GM18868 (cell line): ENCODE data around the gene PER1.
"Not testable (repeated sequence)": the region's sequence is repeated elsewhere in the genome, so short reads cannot be mapped to it uniquely, and the experiment has no call there.

Source experiments
- ATAC-seq: cut with Tn5 transposase; IDR thresholded peaks from one replicate; pipeline ENCODE4 v1.9.1; 2021; ENCODE audit warnings: mild to moderate bottlenecking, moderate library complexity; ENCODE audit not compliant: unreplicated experiment

Gene PER1

DNA sequence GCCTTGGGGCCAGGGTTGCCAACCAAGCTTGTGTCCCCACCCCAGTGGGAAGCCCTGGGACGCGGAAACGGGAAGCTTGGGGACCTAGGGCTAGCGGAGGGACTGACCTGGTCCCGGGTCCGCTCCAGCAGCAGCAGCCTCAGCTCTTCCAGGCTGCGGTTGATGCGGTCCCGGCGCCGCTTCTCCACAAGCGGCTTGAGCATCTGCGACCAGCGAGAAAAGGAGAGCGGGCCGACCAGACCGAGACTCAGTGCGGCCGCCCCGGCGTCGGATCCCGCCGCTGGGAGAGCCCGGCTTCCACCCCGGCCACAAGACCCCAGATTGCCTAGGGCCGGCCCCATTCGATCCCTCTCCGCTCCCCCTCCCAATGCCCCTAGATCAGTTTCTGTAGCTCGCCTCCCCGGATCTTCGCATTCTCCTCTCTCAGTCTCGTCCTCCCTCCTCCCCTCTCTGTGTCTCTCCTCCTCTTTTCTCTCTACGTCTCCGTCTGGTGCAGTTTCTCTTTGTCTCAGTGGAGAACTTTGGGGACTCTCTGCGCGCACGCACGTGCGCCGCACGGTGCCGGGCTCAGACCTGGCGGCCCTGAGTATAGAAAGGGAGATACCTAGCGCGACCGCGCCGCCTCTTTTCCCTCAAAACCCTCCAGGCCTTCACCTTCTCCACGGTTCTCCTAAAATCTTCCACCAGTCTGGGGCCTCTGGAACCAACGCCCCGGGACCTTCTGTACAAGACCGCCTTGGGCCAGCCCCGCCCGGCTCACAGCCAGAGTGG, 29.1 kb downstream of the PER1 start:
- no peak for ATAC-seq

DNA sequence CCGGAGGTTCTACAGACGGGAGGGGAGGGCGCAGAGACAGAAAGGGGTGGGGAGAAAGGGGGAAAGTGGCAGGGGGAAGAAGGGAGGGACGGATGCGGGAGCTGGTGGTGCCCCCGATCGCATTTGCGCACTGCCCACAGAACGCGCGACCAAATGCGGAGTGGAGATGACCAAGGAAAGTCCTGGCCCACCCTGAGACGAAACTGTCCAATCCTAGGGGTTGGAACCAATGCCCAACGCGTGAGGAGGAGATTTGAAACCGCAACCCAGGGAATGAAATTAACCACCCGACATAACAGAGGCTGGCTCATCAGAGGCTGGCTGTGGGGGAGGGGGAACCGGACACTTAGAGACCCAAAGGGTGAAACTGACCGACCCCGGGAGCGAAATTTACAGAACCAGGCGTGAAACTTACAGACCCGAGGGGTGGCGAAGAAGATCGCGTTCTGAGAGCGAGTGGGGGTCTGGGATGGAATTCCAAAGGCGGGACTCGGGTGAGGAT, 29.7 kb downstream of the PER1 start:
- ATAC-seq = no peak

DNA sequence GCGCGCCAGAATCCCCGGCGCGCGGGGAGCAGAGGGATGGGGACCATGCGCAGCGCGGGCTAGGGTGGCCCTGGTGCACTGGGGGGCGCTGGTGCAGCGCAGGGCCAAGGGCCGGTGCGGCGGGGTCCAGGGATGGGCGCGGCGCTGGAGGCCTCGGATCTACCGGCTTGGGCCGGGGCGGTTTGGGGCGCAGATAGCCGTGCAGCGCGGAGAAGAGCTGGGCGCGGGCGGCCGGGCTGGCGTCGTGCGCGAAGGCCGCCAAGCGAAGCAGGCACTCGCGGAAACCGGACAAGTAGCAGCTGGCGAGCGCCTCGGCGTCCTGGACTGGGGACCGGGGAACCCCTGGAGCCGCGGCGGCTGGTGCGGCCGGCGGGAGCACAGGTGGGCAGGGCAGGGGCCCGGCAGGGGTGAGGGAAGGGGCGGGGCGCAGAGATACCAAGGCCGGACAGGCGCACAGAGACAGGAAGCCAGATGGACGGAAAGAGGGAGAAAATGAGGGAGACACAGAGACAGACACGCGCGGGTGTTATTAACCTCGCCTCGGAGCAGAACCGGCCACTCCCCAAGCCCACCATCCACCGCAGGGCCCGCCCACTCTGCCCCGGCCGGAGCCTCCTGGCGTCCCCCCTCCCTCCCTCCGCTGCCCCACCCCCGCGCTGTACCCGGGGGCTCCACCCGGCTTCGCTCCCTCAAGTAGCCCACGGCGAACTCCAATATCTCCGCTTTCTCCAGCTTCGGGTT, 30.4 kb downstream of the PER1 start:
- ATAC-seq = no peak

DNA sequence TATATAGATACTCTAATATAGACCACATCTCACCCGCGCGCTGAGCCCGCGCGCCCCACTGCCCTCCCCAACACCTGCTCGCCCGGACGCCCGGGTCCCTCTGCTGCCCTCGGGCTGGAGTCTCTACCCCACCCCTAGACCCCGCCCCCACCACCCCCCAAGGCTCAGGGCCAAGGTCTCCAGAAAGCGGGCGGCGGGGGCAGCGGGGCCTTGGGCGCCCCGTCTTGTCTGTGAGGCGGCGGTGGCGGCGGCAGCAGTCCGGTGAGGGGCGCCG, 30.9 kb downstream of the PER1 start:
- no peak for ATAC-seq

DNA sequence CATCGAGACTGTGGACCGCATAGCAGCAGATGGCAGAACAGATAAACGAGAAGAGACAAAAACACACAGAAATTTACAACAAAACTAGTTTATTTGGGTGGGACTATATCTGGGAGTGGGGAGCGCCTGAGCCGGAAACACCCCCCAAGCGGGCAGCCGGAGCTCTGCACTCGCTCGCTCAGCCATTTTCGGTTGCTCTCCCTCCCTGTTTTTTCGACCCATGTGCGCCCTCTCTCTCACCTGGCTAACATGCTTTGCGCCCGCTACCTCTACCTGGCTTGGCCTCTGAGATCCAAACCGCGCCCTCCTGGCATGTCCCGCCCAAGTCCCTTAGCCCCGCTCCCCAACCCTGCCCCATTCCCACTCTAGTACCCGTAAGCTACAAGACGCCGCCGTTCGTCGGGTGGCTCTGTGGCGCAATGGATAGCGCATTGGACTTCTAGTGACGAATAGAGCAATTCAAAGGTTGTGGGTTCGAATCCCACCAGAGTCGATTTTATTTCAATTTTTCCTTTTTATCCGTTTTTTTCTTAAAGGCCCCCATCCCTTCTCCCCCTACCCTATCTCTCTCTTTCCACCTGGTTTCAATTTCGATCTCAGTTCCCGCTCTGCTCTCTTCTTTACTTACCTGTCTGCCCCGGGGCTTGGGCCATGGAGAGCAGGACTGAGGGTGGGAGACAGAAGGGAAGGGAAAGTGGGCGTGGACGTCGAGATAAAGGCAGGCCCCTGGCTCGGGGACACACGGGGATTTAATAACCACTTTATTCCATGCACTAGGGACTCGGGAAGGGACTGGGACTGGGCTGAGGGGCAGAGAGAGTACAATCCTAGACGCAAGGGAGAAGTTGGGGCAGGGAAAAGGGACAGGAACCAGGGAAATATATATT, 31.4 kb downstream of the PER1 start:
- ATAC-seq = no peak

DNA sequence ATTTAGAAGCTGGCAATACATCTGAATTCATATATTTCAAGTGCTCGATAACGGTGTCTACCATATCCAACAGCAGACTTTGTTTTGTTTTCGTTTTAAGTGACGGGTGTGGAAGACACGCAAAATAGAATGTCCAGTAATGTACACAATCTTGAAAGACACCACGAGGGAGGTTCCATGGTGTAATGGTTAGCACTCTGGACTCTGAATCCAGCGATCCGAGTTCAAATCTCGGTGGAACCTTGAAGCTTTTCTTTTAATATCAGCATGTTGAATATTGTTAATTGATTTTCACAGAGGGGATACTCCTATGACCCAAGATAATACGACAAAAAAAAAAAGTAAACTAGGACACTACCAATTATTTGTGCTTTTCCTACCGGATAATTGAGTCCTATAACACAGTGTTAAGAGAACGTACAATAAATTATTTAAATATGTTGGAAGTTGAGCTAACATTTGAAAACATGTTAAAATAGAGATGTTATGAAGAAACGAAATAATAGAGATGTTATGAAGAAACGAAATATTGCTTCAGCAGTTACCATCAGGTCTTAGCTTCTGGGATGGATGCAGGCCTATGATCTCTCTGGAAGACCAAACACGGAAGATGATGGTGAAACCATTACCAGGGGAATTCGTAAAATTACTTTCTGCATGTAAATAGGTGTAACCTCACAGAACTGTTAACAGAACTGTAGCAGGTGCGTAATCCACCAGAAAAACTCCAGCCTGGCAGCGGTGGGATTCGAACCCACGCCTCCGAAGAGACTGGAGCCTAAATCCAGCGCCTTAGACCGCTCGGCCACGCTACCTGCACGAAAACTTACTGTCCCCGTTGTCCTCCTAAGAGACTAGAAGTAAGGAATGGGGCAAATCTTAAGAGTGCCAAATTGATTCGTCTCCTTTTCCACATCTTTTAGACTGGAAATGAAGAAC, 32.4 kb downstream of the PER1 start:
- ATAC-seq = peak; percentile 39

DNA sequence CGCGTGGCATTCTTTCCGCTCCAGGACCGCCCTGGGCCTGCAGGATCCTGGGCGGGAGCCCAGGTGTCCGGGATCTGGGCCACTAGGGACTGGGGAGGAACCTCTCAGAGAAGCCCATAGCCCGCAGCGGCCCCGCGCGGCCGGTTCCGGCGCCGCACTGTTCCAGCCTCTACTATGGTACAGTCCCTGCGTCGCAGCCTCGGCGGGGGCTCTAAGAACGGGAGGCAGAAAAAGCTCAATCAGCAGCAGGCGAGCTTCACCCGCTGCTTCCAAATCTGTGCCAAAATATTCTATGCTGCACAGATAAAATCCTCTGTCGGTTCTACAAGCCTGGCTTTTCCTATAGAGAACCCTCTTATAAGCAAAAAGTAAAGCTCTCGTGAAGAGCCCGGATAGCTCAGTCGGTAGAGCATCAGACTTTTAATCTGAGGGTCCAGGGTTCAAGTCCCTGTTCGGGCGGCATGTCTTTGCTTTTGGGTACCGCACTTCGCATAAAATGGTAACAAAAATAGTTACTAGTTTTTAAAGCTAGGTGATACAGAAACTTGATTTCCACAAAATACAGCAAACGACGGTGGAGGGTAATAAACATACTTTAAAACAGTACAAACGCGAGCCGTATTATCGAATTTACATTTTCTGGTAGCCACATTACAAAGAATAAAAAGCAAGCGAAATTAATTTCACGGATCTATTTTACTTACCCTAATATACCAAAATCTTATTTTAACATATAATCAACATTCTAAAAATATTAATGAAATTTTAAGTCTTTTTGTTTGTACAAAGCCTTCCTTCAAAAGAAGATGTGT, 33.2 kb downstream of the PER1 start:
- ATAC-seq = peak; percentile 42

DNA sequence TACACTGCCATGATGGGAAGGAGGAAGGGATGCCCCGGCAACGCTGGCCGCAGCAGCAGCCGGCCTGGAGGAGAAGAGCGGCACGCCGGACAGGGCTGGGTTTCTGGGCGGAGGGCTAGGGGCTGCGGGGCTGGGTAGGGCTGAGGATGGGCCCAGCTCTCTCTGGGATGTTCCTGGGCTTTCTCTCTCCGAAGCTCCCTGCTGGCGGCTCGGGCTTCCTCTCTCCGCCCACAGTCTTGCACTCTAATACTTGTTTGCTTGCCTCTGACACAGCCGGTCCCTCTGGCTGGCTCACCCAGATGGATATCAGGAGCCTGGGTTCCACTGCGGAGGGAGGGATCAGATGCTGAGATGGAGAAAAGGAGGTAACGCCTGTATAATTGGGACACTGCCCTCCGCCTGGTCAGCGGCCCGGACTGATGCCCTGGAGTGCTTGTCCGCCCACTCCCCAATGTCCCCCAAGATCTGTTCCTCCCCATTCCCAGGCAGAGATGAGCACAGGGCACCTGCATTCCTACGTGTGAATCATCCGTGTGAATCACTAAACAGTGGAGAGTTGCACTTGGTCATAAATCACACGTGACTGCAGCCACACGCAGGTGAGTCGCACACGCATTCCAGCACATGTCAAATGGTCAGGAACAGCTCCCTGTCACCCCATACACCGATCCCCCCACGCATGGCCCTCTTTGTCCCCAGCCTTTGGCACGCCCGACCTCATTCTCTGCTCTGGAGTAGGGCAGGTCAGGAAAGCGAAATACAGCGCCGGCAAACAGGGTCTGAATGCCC, 34.0 kb downstream of the PER1 start, which contains the start of gene ALOXE3:
ALOXE3 (minus strand) TSS at position 535 of the 789 bp plus-strand sequence; CDS start at position 11, 524 bp downstream.
- ATAC-seq = no peak

DNA sequence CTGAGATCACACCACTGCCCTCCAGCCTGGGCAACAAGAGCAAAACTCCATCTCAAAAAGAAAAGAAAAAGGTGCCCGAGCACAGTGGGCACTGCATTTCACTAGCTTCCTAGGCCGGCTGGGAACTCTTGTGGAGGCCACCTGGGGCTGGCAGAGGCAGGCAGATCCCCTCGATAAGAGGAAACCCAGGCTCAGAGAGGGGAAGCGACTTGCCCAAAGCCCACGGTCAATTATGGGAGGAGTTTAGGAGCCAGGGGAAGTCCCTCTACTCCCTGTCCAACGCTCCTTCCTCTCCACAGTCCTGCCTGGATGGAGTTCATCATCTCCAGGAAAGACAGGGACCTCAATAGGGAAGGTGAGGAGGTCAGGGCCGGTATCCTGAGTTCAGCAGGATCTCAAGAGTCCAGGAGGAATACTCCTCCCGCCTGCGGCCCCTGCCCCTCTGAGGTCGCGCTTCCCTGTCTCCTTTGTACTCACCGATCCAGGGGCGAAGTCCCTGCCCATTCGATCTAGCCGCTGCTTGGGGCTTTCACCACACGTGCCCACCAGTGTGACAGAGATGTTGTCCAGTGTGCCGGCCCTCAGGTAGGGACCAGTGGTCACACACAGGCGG, 34.7 kb downstream of the PER1 start:
- ATAC-seq = no peak

DNA sequence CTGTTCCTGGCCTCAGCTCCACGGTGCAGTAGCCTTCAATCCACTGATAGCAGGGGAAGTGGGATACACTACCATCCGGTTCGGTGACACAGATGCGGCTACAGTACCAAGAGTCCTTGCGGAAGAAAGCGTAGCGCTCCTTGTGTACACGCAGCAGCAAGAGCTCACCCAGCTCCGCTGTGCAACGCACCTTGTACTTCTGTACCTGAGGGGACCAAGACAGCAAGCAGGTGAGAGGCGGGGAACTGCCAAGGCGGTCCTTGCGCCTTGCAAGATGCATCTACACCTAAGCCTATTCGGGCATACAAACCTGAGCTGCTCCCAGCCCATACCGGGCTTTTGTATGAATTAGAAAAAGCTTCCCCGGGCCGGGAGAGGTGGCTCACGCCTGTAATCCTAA, 35.4 kb downstream of the PER1 start:
- no peak for ATAC-seq

DNA sequence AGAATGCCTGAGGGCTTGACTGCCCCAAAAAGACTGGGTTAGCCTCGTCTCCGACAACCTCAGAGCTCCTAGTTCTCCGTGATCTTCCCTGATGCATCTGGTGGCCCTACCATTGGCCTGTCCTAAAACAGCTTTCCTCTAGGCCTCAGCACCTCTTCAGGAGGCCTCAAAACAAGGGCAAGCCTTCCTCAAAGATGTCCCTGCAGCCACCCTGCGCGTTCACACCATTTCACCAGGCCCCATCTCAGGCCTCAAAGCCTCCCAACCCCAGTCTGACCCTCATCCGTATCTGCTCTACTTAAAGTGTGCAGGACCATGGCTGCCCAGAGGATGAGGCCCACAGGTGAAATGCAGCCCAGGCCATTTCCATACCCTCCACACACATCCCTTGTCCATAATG, 41.3 kb downstream of the PER1 start:
- no peak for ATAC-seq

DNA sequence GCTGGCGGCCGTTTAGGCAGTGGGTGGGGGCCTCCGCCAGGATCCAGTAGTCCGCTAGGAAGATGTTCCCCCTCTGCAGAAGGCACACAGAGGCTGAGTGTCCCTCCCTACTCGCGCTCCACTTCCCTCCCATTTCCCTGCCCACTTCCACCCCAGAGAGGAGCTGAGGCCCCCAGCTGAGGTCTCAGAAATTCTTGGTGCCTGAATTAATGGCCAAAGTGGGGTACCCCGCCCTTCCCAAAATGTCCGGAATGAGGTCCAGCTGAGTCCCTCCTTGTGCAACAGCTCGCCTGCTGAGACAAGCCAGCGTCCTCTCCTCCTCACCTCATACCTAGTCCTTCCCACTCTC, 41.8 kb downstream of the PER1 start:
- ATAC-seq = no peak

DNA sequence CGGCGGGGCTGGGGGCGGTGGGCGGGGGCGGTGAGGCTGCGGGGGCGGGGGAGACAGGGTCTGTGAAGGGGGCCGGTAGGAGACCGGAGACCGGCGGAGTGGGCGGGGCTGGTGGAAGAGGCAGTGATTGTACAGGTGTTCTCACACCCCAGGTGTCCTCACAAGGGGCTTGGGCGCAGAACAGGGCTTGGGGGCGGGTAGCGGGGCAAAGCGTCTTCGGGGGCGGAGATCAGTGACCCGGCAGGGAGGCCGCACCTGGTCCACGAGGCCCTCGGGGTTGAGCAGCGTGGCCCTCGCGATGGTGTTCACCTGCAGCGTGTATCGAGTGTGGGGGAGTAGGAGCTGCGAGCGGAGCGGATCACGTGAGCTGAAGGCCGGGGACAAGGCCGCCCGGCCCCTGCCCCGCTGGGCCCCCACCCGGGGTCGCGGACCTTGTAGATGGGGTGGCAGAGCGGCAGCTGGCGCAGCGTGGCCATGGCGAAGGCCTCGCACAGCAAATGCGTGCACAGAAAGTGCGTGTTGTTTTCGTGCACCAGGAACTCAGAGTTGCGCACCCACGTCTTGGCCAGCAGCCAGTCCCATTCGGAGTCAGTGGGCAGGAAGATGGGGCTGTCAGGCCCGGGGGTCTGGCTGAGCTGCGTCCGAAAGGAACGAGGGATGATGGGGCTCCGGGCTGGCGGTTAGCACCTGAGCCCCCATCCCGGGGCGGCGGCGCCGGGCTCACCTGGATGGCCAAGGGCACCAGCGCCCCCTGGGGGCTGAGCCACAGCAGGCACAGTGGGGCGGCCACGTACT, 42.3 kb downstream of the PER1 start:
- peak; percentile 42 for ATAC-seq

DNA sequence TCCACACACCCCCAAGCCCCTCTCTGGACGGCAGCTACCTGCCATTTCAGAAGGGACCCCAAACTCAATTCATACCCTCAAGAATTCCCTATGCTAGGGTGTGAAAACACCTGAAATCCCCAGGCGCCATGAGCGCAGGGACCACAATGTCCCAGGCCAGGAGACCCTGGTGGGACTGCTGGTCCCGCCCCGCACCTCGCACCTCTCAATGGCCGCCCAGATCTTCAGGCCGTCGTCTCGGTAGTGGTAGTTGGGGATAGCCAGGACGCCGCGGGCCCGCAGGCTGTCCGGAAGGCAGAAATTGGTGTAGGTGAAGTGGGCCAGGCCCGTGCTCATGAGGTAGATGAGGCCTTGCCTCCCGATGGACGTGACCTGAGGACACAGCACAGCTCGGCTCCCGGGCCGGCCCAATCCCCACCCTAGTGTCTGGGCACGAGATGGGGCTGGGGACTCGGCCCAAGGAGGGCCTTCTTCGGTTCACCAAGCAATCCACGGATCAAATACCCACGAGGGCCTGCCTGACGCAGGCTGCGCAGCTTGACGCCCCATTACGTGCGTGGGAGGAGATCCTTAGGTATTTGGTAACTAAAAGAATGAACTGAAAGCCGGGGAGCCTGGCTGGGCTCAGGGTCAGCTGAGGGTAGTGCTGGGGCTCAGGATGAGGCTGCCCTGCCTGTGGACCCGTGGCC, 43.1 kb downstream of the PER1 start:
- no peak for ATAC-seq

DNA sequence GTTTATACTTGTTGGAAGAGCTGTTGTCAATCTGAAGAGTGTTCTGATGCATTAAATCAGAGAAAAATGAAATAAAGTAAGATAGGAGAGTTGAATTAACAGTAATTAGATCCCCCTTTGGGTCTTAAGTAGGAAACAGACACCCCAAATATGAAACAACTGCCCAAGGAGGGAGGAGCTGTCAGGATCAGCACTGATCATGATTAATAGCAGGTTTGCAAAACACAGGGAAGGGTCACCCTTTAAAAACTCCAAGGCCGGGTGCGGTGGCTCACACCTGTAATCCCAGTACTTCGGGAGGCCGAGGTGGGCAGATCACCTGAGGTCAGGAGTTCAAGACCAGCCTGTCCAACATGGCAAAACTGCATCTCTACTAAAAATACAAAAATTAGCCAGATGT, 45.2 kb downstream of the PER1 start:
- ATAC-seq = not testable (repeated sequence)

DNA sequence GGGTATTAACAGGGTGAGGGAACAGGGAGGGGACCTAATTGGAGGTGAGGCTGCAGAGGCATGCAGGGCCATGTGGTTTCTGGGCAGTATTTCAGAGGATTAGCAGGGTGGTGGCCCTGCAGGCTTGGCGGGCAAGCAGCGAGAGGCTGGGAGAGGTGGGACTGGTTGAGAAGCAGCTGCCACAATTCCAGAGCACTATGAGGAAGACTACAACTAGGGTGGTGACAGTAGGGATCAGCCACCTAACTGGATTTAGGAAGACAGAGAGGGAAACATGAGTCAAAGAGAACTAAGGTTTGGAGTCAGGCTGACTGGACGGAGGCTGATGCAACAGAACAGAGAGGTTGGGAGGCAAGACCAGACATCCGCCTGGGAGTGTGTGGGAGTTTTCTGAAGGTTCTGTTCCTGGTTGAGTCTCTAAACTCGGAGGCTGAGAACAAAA, 46.2 kb downstream of the PER1 start:
- no peak for ATAC-seq

DNA sequence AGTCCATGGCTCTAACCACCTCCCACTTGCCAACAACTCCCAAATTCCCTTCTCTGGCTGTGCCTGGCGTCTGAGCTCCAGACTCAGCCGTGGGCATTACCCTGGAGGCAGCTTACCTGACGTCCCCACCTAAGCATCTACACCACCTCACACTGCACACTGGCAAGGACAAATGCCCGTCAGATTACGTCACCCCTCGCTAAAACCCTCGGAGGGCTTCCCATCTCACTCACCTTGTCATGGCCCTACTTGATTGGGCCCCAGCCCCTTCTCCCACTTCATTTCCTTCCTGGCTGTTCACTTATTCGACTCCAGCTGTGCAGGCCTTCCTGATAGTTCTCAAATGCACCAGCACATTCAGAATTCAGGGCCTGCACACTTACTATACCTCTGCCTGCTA, 47.3 kb downstream of the PER1 start:
- no peak for ATAC-seq
